GM12878 (cell line): Measurements from ENCODE around the gene ZFP42. TPM values are rescaled to one million over a fixed set of nuclear protein-coding genes. Genes with fewer than 3 reads are reported as not detected.

Source experiments
- ATAC-seq: fragments of 200-7000 bp; cut with Tn5 transposase; 3 replicates; pipeline ENCODE4 v1.9.1; 2020; ENCODE audit warnings: mild to moderate bottlenecking, moderate library complexity
- BruUV-seq: library from RNA; stranded (reverse); fragments of 400-500 nt; replicated peaks from 2 replicates; lab custom pipeline; 2021; lab: Mats Ljungman, UMichigan
- CTCF ChIA-PET: fragments of 300-600 bp; sonication (Branson Sonifier 250); formaldehyde crosslinking; extraction: SDS; loops from one replicate; lab custom pipeline; 2021; ENCODE audit warnings: inconsistent platforms; lab: Yijun Ruan, JAX
- POLR2A ChIA-PET: fragments of 350-600 bp; formaldehyde crosslinking; extraction: SDS; loops from one replicate; lab custom pipeline; 2021; ENCODE audit warnings: inconsistent platforms; lab: Charles Lee
- RAD21 ChIA-PET: fragments of 300-600 bp; sonication (Branson Sonifier 250); formaldehyde crosslinking; loops from one replicate; lab custom pipeline; 2023; ENCODE audit warnings: antibody characterized with exemption; ENCODE audit not compliant: unreplicated experiment; lab: Charles Lee
- SMC1A ChIA-PET: fragments of 300-600 bp; sonication (Branson Sonifier 250); formaldehyde crosslinking; loops from one replicate; lab custom pipeline; 2023; ENCODE audit not compliant: unreplicated experiment, uncharacterized antibody; lab: Charles Lee
- DNase-seq: peaks from one replicate; pipeline ENCODE4 v3.0.0-alpha.2; 2011; ENCODE audit warnings: low read depth, low spot score
- FAIRE-seq: peaks from 3 replicates; lab custom pipeline; 2011; peaks lifted over from hg19 to GRCh38; lab: Jason Lieb, UNC
- H2AFZ ChIP-seq: 2 replicates; pipeline ENCODE4 v1.6.0; 2011; ENCODE audit warnings: low read depth, low read length, control low read depth; ENCODE audit not compliant: control insufficient read depth
- H3K27ac ChIP-seq: 2 replicates; pipeline ENCODE4 v1.5.1; 2011; ENCODE audit warnings: control low read depth; ENCODE audit not compliant: control insufficient read depth, insufficient read depth
- H3K27me3 ChIP-seq, 2 experiments: replicated peaks in 1 of 2; 2 replicates each; pipeline versions ENCODE4 v1.6.0 to v1.6.1; 2011; ENCODE audit warnings: low read length in 1 of 2; ENCODE audit not compliant: control insufficient read depth in 2 of 2, insufficient read depth in 2 of 2
- H3K36me3 ChIP-seq, 2 experiments: 2 replicates each; pipeline ENCODE4 v1.5.1; 2011; ENCODE audit warnings: low read length in 1 of 2; ENCODE audit not compliant: control insufficient read depth in 2 of 2, insufficient read depth in 2 of 2
- H3K4me1 ChIP-seq: 2 replicates; pipeline ENCODE4 v1.6.1; 2011; ENCODE audit warnings: mild to moderate bottlenecking, low read length, moderate library complexity, mixed read lengths; ENCODE audit not compliant: control insufficient read depth, insufficient read depth
- H3K4me2 ChIP-seq: 2 replicates; pipeline ENCODE4 v1.6.0; 2011; ENCODE audit warnings: control low read depth; ENCODE audit not compliant: control insufficient read depth, insufficient read depth
- H3K4me3 ChIP-seq: fragments of 200-600 bp; sonication (generic); 2 replicates; pipeline ENCODE4 v1.5.1; 2016
- H3K79me2 ChIP-seq: 2 replicates; pipeline ENCODE4 v1.6.0; 2011; ENCODE audit warnings: low read length; ENCODE audit not compliant: control insufficient read depth, insufficient read depth
- H3K9ac ChIP-seq: 2 replicates; pipeline ENCODE4 v1.8.0; 2011; ENCODE audit warnings: low read length, control low read depth, mixed read lengths; ENCODE audit not compliant: control insufficient read depth, insufficient read depth
- H3K9me3 ChIP-seq: replicated peaks from 3 replicates; pipeline ENCODE4 v1.5.1; 2011; ENCODE audit warnings: mild to moderate bottlenecking, low read length; ENCODE audit not compliant: control insufficient read depth, insufficient read depth
- H4K20me1 ChIP-seq: 2 replicates; pipeline ENCODE4 v1.6.0; 2011; ENCODE audit not compliant: control insufficient read depth, insufficient read depth
- BACH1 ChIP-seq: fragments of 450-650 bp; IDR thresholded peaks from 2 replicates; pipeline ENCODE4 v1.6.1; 2017; ENCODE audit warnings: mild to moderate bottlenecking, borderline replicate concordance
- EED ChIP-seq: sonication (generic); IDR thresholded peaks from 2 replicates; pipeline ENCODE4 v1.6.1; 2016; ENCODE audit warnings: antibody characterized with exemption, low read depth
- EGR1 ChIP-seq, 2 experiments: IDR thresholded peaks; 1 replicate in 1 of 2; 2 replicates in 1 of 2; pipeline ENCODE4 v1.6.1; 2011 to 2012; ENCODE audit warnings: low read depth in 2 of 2, low read length in 2 of 2, borderline replicate concordance in 1 of 2, mild to moderate bottlenecking in 1 of 2, moderate library complexity in 1 of 2
- GABPA ChIP-seq: IDR thresholded peaks from 2 replicates; pipeline ENCODE4 v1.6.1; 2014; ENCODE audit warnings: antibody characterized with exemption, low read depth, mild to moderate bottlenecking, inconsistent platforms
- HCFC1 ChIP-seq: fragments of 150-350 bp; IDR thresholded peaks from 2 replicates; pipeline ENCODE4 v1.6.1; 2014; ENCODE audit warnings: low read length
- IKZF1 ChIP-seq: fragments of 450-650 bp; conservative IDR thresholded peaks from 2 replicates; pipeline ENCODE4 v1.6.1; 2017; ENCODE audit warnings: antibody characterized with exemption, mild to moderate bottlenecking
- NFXL1 ChIP-seq: fragments of 450-650 bp; IDR thresholded peaks from 2 replicates; pipeline ENCODE4 v1.6.1; 2017; ENCODE audit warnings: antibody characterized with exemption, mild to moderate bottlenecking, borderline replicate concordance
- ZNF217 ChIP-seq: fragments of 450-650 bp; IDR thresholded peaks from 2 replicates; pipeline ENCODE4 v1.6.1; 2017; ENCODE audit warnings: antibody characterized with exemption, mild to moderate bottlenecking
- WGBS: methylation state at CpG from one replicate; pipeline ENCODE4 v1.1.6; 2016; ENCODE audit warnings: low lambda C conversion rate; ENCODE audit not compliant: insufficient replicate concordance, insufficient coverage; ENCODE audit errors: missing lambda C conversion rate; 5-methylcytosine and 5-hydroxymethylcytosine counted together
- in situ Hi-C: fragments of 300-500 bp; cut with MboI; formaldehyde crosslinking; loops from 9 replicates; pipeline ENCODE4 v1.14.3; 2018; ENCODE audit warnings: mixed read lengths
- intact Hi-C: fragments of 100-400 bp; cut with micrococcal nuclease; formaldehyde crosslinking; loops from one replicate; pipeline ENCODE4 v1.14.2; 2022; ENCODE audit not compliant: unreplicated experiment
- polyA plus RNA-seq, 11 experiments: library from polyadenylated mRNA; depleted of rRNA in 4 of 11; unstranded in 6 of 11; stranded (reverse) in 5 of 11; fragments of >200 nt; fragmentation: Nextera tagmentation in 4 of 11; fragmentation: Illumina TruSeq in 1 of 11; extraction: Ambion mirVana in 4 of 11; extraction: Trizol in 1 of 11; gene quantifications; 1 replicate in 1 of 11; 2 replicates in 10 of 11; pipeline versions ENCODE4 v1.2.1 to v1.2.3, GENCODE V29; 2011 to 2016; ENCODE audit warnings: inconsistent platforms in 2 of 11, missing spikeins in 2 of 11, low read depth in 1 of 11
- total RNA-seq, 4 experiments: library from RNA; depleted of rRNA in 3 of 4; stranded (reverse); fragments of >200 nt in 3 of 4; fragmentation: Illumina TruSeq in 1 of 4; extraction: Trizol in 1 of 4; gene quantifications; 2 replicates each; pipeline versions ENCODE4 v1.2.1 to v1.2.3, GENCODE V29; 2013 to 2021
- TF ChIP-seq, protein P1 (sequence below): fragments of 450-650 bp; IDR thresholded peaks from 2 replicates; pipeline ENCODE4 v1.6.1; 2017; ENCODE audit warnings: mild to moderate bottlenecking, low read depth, inconsistent platforms; ENCODE audit not compliant: poor library complexity, severe bottlenecking
- TF ChIP-seq, protein P2 (sequence below): IDR thresholded peaks from 2 replicates; pipeline ENCODE4 v1.6.1; 2012; ENCODE audit warnings: low read depth, low read length, improper control_type of control experiment

Gene ZFP42
- total and polyA plus RNA-seq, 10 of the 15 experiments (the other 5 are each of a cell fraction or from before 2014, with no cell fraction given) = 0.13 TPM; not detected in 9

DNA sequence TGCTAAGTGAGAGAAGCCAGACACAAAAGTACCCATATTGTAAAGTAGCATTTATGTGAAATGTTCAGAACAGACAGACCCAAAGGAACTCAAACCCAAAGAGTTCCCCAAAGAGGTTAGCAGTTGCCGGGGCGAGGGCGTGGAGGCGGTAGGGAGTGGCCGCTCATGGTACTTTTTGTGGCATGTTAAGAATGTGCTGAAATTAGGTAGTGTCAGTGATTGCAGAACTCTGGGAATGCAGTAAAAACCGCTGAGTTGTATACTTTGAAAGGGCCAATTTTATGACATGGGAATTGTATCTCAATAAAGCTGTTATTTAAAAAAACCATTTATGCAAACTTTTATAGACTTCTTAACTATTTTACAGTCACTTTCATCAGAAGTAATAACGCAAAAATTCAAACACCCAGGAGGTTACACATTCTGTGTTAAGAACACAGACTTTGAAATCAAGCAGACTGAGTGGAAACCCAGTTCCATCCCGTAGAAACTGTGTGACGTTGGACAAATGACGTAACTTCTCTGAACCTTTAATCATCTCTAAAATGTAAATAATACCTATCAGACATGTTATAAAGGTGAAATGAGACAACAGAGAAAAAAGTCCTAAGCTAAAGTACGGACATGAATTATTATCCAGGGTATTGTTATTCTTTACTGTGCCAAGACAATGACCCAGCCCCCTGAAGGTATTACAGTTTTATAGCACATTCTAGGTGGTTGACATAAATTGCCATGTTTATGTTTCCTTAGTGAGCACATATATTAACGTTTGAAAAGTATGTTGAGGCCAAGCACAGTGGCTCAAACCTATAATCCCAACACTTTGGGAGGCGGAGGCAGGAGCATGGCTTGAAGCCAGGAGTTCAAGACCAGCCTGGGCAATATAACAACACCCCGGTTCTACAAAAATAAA is 19.7 kb downstream of the ZFP42 start:
- no peak overlapping the region for H3K4me2 ChIP-seq

More for the DNA sequence above, 19.7 kb downstream of the ZFP42 start:
- no peak for ATAC-seq
- Histone ChIP-seq H3K9ac (no peak overlapping the region), H3K27me3 (no peaks in the 10 kb centered on the region), H3K79me2 (no peaks in the 10 kb centered on the region), H3K9me3 (no peaks in the 10 kb centered on the region), H3K36me3 (no peaks in the 10 kb centered on the region), H4K20me1 (no peaks in the 10 kb centered on the region), H2AFZ (no peak overlapping the region), H3K27ac (no peak overlapping the region), H3K4me1 (no peaks in the 10 kb centered on the region)
- ChIA-PET RAD21 (no interaction called here), SMC1A (no interaction called here), POLR2A (no interaction called here)
- intact Hi-C loops = no loop called here
- 42% methylated on average over 14 of the region's 14 CpGs for whole genome bisulfite sequencing
- in situ Hi-C loops = no loop called here
- BruUV-seq = no TSS peak
- no peak for FAIRE-seq
- TF ChIP-seq EGR1 (IDR thresholded peaks at IDR 0.05; ENCODE audit: borderline replicate concordance in 1 of 2, low read depth in 2 of 2, low read length in 2 of 2) = no peak
- no peak for TF ChIP-seq NFXL1
- no peak for TF ChIP-seq GABPA
- TF ChIP-seq, protein P1, sequence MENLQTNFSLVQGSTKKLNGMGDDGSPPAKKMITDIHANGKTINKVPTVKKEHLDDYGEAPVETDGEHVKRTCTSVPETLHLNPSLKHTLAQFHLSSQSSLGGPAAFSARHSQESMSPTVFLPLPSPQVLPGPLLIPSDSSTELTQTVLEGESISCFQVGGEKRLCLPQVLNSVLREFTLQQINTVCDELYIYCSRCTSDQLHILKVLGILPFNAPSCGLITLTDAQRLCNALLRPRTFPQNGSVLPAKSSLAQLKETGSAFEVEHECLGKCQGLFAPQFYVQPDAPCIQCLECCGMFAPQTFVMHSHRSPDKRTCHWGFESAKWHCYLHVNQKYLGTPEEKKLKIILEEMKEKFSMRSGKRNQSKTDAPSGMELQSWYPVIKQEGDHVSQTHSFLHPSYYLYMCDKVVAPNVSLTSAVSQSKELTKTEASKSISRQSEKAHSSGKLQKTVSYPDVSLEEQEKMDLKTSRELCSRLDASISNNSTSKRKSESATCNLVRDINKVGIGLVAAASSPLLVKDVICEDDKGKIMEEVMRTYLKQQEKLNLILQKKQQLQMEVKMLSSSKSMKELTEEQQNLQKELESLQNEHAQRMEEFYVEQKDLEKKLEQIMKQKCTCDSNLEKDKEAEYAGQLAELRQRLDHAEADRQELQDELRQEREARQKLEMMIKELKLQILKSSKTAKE = no peak
- no peak for TF ChIP-seq ZNF217
- no peak for TF ChIP-seq HCFC1
- TF ChIP-seq EED = no peak
- TF ChIP-seq BACH1 = no peak
- no peak for TF ChIP-seq IKZF1
- TF ChIP-seq, protein P2, sequence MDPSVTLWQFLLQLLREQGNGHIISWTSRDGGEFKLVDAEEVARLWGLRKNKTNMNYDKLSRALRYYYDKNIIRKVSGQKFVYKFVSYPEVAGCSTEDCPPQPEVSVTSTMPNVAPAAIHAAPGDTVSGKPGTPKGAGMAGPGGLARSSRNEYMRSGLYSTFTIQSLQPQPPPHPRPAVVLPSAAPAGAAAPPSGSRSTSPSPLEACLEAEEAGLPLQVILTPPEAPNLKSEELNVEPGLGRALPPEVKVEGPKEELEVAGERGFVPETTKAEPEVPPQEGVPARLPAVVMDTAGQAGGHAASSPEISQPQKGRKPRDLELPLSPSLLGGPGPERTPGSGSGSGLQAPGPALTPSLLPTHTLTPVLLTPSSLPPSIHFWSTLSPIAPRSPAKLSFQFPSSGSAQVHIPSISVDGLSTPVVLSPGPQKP = no peak
- TF ChIP-seq, all 136 proteins: peak for 0
- H3K4me3 ChIP-seq = no peak overlapping the region
- CTCF ChIA-PET = no interaction called here
- no peak for DNase-seq
